DND-41 (cell line): Measurements from ENCODE around the gene PARVB.

Source experiments
- CTCF ChIP-seq: IDR thresholded peaks from 2 replicates; pipeline ENCODE4 v1.5.1; 2012; ENCODE audit warnings: borderline replicate concordance, low read length, moderate library complexity, mild to moderate bottlenecking; ENCODE audit not compliant: poor library complexity, severe bottlenecking; ENCODE audit errors: extremely low read depth
- EZH2 ChIP-seq: IDR thresholded peaks from 3 replicates; pipeline ENCODE4 v1.6.1; 2012; ENCODE audit warnings: borderline replicate concordance, low read depth, mild to moderate bottlenecking, moderate library complexity, low read length, inconsistent platforms; ENCODE audit not compliant: severe bottlenecking

GRCh38 chr22:44082801-44083200 lies 58.7 kb downstream of the PARVB start:
- TF ChIP-seq CTCF (no peak), EZH2 (no peak)
